IMR-90 (cell line): Measurements from ENCODE around the gene LRRC72. TPM values are rescaled to one million over a fixed set of nuclear protein-coding genes. Genes with fewer than 3 reads are reported as not detected.

Source experiments
- ATAC-seq: fragments of 200-7000 bp; cut with Tn5 transposase; 2 replicates; pipeline ENCODE4 v1.9.1; 2020; ENCODE audit warnings: low read depth, mild to moderate bottlenecking, moderate library complexity
- BruUV-seq: library from RNA; stranded (reverse); fragments of 400-500 nt; replicated peaks from 2 replicates; lab custom pipeline; 2021; lab: Mats Ljungman, UMichigan
- CTCF ChIA-PET: fragments of 300-600 bp; formaldehyde crosslinking; extraction: SDS; loops from one replicate; lab custom pipeline; 2021; ENCODE audit warnings: antibody characterized with exemption; lab: Yijun Ruan, JAX
- POLR2A ChIA-PET: fragments of 300-600 bp; sonication (Branson Sonifier 250); formaldehyde crosslinking; loops from one replicate; lab custom pipeline; 2022; ENCODE audit warnings: antibody characterized with exemption; ENCODE audit not compliant: unreplicated experiment; lab: Charles Lee
- DNase-seq: peaks from one replicate; pipeline ENCODE4 v3.0.0; 2013
- H2AFZ ChIP-seq: replicated peaks from 2 replicates; pipeline ENCODE3; 2013; ENCODE audit warnings: low read length, mild to moderate bottlenecking; ENCODE audit not compliant: poor library complexity
- H2AK5ac ChIP-seq: 2 replicates; pipeline ENCODE4 v1.6.1; 2013; ENCODE audit warnings: low read depth, low read length, inconsistent platforms
- H2AK9ac ChIP-seq: replicated peaks from 2 replicates; pipeline ENCODE3; 2013; ENCODE audit warnings: mild to moderate bottlenecking, low read depth, low read length, moderate library complexity; ENCODE audit not compliant: poor library complexity
- H2BK120ac ChIP-seq: 2 replicates; pipeline ENCODE4 v1.6.1; 2013; ENCODE audit warnings: low read depth, low read length, inconsistent platforms
- H2BK15ac ChIP-seq: 3 replicates; pipeline ENCODE4 v1.6.1; 2013; ENCODE audit warnings: low read depth, low read length, inconsistent platforms
- H2BK20ac ChIP-seq: 2 replicates; pipeline ENCODE4 v1.6.1; 2013; ENCODE audit warnings: low read depth, mild to moderate bottlenecking, inconsistent platforms, low read length, moderate library complexity
- H2BK5ac ChIP-seq: 2 replicates; pipeline ENCODE4 v1.6.1; 2013; ENCODE audit warnings: mild to moderate bottlenecking, low read depth, low read length, inconsistent platforms; ENCODE audit not compliant: poor library complexity, severe bottlenecking
- H3K14ac ChIP-seq: replicated peaks from 2 replicates; pipeline ENCODE4 v1.6.1; 2013; ENCODE audit warnings: low read depth, low read length, inconsistent platforms
- H3K18ac ChIP-seq: 2 replicates; pipeline ENCODE4 v1.6.1; 2013; ENCODE audit warnings: low read depth, low read length, control low read depth
- H3K23ac ChIP-seq: 2 replicates; pipeline ENCODE4 v1.6.1; 2013; ENCODE audit warnings: low read depth, low read length, inconsistent platforms
- H3K27ac ChIP-seq: 2 replicates; pipeline ENCODE4 v1.5.1; 2013; ENCODE audit warnings: mild to moderate bottlenecking, control low read depth, low read length; ENCODE audit not compliant: insufficient read depth
- H3K27me3 ChIP-seq: 2 replicates; pipeline ENCODE4 v1.6.1; 2013; ENCODE audit warnings: low read length; ENCODE audit not compliant: control insufficient read depth, insufficient read depth
- H3K36me3 ChIP-seq: 2 replicates; pipeline ENCODE4 v1.6.1; 2013; ENCODE audit warnings: low read length, mixed read lengths; ENCODE audit not compliant: control insufficient read depth, insufficient read depth
- H3K4ac ChIP-seq: 2 replicates; pipeline ENCODE4 v1.6.1; 2013; ENCODE audit warnings: low read depth, low read length, inconsistent platforms
- H3K4me1 ChIP-seq: 2 replicates; pipeline ENCODE4 v1.6.1; 2013; ENCODE audit warnings: low read length, mixed read lengths; ENCODE audit not compliant: control insufficient read depth, insufficient read depth
- H3K4me2 ChIP-seq: 2 replicates; pipeline ENCODE4 v1.6.1; 2013; ENCODE audit warnings: low read depth, mild to moderate bottlenecking, control low read depth, low read length, moderate library complexity
- H3K4me3 ChIP-seq: 2 replicates; pipeline ENCODE4 v1.5.1; 2013; ENCODE audit warnings: low read depth, mild to moderate bottlenecking, control low read depth, low read length, moderate library complexity; ENCODE audit not compliant: insufficient read depth
- H3K56ac ChIP-seq: 2 replicates; pipeline ENCODE4 v1.6.1; 2013; ENCODE audit warnings: low read length, inconsistent platforms; ENCODE audit not compliant: insufficient read depth; ENCODE audit errors: extremely low read depth
- H3K79me1 ChIP-seq, 2 experiments: 2 replicates each; pipeline ENCODE4 v1.6.1; 2013; ENCODE audit warnings: low read length in 2 of 2, inconsistent platforms in 1 of 2, low read depth in 1 of 2
- H3K9ac ChIP-seq: 2 replicates; pipeline ENCODE4 v1.6.1; 2013; ENCODE audit warnings: low read depth, low read length, control low read depth
- H3K9me1 ChIP-seq: 2 replicates; pipeline ENCODE4 v1.6.1; 2013; ENCODE audit warnings: low read length, inconsistent platforms; ENCODE audit not compliant: insufficient read depth
- H3K9me3 ChIP-seq: 2 replicates; pipeline ENCODE4 v1.6.1; 2013; ENCODE audit warnings: low read length; ENCODE audit not compliant: control insufficient read depth, insufficient read depth
- H4K20me1 ChIP-seq: 2 replicates; pipeline ENCODE4 v1.6.1; 2013; ENCODE audit warnings: low read length, inconsistent platforms; ENCODE audit not compliant: insufficient read depth
- H4K5ac ChIP-seq: 2 replicates; pipeline ENCODE4 v1.6.1; 2013; ENCODE audit warnings: mild to moderate bottlenecking, low read depth, low read length, control low read depth
- H4K8ac ChIP-seq, 2 experiments: 2 replicates each; pipeline ENCODE4 v1.6.1; 2013; ENCODE audit warnings: low read depth in 2 of 2, low read length in 2 of 2, control low read depth in 1 of 2, inconsistent platforms in 1 of 2
- H4K91ac ChIP-seq: 2 replicates; pipeline ENCODE4 v1.6.1; 2013; ENCODE audit warnings: low read depth, low read length, inconsistent platforms; ENCODE audit not compliant: insufficient read depth
- BHLHE40 ChIP-seq: fragments of 150-350 bp; IDR thresholded peaks from 2 replicates; pipeline ENCODE4 v1.6.1; 2016; ENCODE audit warnings: mild to moderate bottlenecking, low read depth, low read length
- CEBPB ChIP-seq: IDR thresholded peaks from 2 replicates; pipeline ENCODE4 v1.6.1; 2012; ENCODE audit warnings: low read depth, low read length, improper control_type of control experiment
- CHD1 ChIP-seq: IDR thresholded peaks from 2 replicates; pipeline ENCODE4 v1.6.1; 2012; ENCODE audit warnings: low read depth, low read length, improper control_type of control experiment
- FOS ChIP-seq: fragments of 150-350 bp; IDR thresholded peaks from 2 replicates; pipeline ENCODE4 v1.6.1; 2016; ENCODE audit warnings: low read depth, low read length
- MAFK ChIP-seq: IDR thresholded peaks from 2 replicates; pipeline ENCODE4 v1.6.1; 2012; ENCODE audit warnings: low read depth, low read length, improper control_type of control experiment
- MAZ ChIP-seq: IDR thresholded peaks from 2 replicates; pipeline ENCODE4 v1.6.1; 2012; ENCODE audit warnings: low read depth, mild to moderate bottlenecking, low read length, improper control_type of control experiment, moderate library complexity, borderline replicate concordance
- MXI1 ChIP-seq: IDR thresholded peaks from 2 replicates; pipeline ENCODE4 v1.6.1; 2012; ENCODE audit warnings: low read depth, mild to moderate bottlenecking, low read length, moderate library complexity, borderline replicate concordance
- NFE2L2 ChIP-seq: fragments of 150-350 bp; IDR thresholded peaks from 2 replicates; pipeline ENCODE4 v1.6.1; 2016; ENCODE audit warnings: low read depth, mild to moderate bottlenecking, low read length
- POLR2A ChIP-seq: IDR thresholded peaks from 2 replicates; pipeline ENCODE4 v1.6.1; 2012; ENCODE audit warnings: mild to moderate bottlenecking, low read depth, low read length
- RAD21 ChIP-seq: IDR thresholded peaks from 2 replicates; pipeline ENCODE4 v1.6.1; 2012; ENCODE audit warnings: low read length, improper control_type of control experiment
- RCOR1 ChIP-seq: IDR thresholded peaks from 2 replicates; pipeline ENCODE4 v1.6.1; 2012; ENCODE audit warnings: mild to moderate bottlenecking, low read length, improper control_type of control experiment; ENCODE audit not compliant: insufficient replicate concordance
- RFX5 ChIP-seq: IDR thresholded peaks from 2 replicates; pipeline ENCODE4 v1.8.0; 2012; ENCODE audit warnings: low read depth, mild to moderate bottlenecking, low read length, moderate library complexity
- SMC3 ChIP-seq: fragments of 150-350 bp; IDR thresholded peaks from 2 replicates; pipeline ENCODE4 v1.6.1; 2016; ENCODE audit warnings: low read depth, mild to moderate bottlenecking, antibody characterized with exemption, low read length, moderate library complexity
- USF2 ChIP-seq: fragments of 150-350 bp; IDR thresholded peaks from 2 replicates; pipeline ENCODE4 v1.6.1; 2017; ENCODE audit warnings: mild to moderate bottlenecking, antibody characterized with exemption, low read length, low read depth
- WGBS, 2 experiments: methylation state at CpG; one replicate each; pipeline versions ENCODE4 v1.1.5 to v1.1.7; 2013; ENCODE audit warnings: missing lambda C conversion rate in 2 of 2; ENCODE audit not compliant: insufficient read length in 1 of 2; ENCODE audit errors: extremely low coverage in 2 of 2; 5-methylcytosine and 5-hydroxymethylcytosine counted together
- dilution Hi-C: fragments of 300-500 bp; cut with HindIII; formaldehyde crosslinking; loops from one replicate; pipeline ENCODE4 v1.14.3; 2018; ENCODE audit warnings: low sequenced_read_pairs; ENCODE audit not compliant: unreplicated experiment
- in situ Hi-C: fragments of 300-500 bp; cut with MboI; formaldehyde crosslinking; loops from 3 replicates; pipeline ENCODE4 v1.14.3; 2019; ENCODE audit warnings: low sequenced_read_pairs, inconsistent platforms, mixed read lengths
- intact Hi-C: fragments of 100-400 bp; cut with micrococcal nuclease; formaldehyde crosslinking; loops from 2 replicates; pipeline ENCODE4 v1.10.0; 2022
- polyA plus RNA-seq, 3 experiments: library from polyadenylated mRNA; depleted of rRNA; stranded (reverse); fragments of >200 nt; gene quantifications; 2 replicates each; pipeline ENCODE4 v1.2.3, GENCODE V29; 2012; ENCODE audit warnings: low replicate concordance in 1 of 3
- total RNA-seq: library from RNA; depleted of rRNA; stranded (reverse); fragments of >200 nt; gene quantifications from 2 replicates; pipeline ENCODE4 v1.2.3, GENCODE V29; 2012
- TF ChIP-seq, protein P1 (sequence below): conservative IDR thresholded peaks from 2 replicates; pipeline ENCODE4 v1.5.1; 2012; ENCODE audit warnings: mild to moderate bottlenecking, low read depth, low read length, improper control_type of control experiment
- TF ChIP-seq, protein P2 (sequence below): fragments of 150-350 bp; IDR thresholded peaks from 2 replicates; pipeline ENCODE4 v1.6.1; 2016; ENCODE audit warnings: low read depth, mild to moderate bottlenecking, low read length, moderate library complexity, borderline replicate concordance

The LRRC72 gene
- total and polyA plus RNA-seq, 2 of the 4 experiments (the other 2 are of a cell fraction), result not detected

GRCh38 chr7:16561943-16562342 lies 35.3 kb downstream of the LRRC72 start:
- H4K91ac ChIP-seq, result no peak overlapping the region
- ChIA-PET POLR2A (no interaction called here), CTCF (no interaction called here)
- H3K14ac ChIP-seq, result no peak overlapping the region
- no peak overlapping the region for H3K9ac ChIP-seq
- no CpG with 5 or more reads among the region's 3 CpGs for WGBS, 2 experiments
- intact Hi-C loops, result loop anchor here (10.0 kb wide), 1 partner anchor 1257 kb away; no protein-coding TSS in a partner anchor
- H3K4me2 ChIP-seq, result no peak overlapping the region
- H2BK15ac ChIP-seq, result no peak overlapping the region
- H3K18ac ChIP-seq, result no peak overlapping the region
- H3K4me3 ChIP-seq, result no peak overlapping the region
- BruUV-seq, result no TSS peak
- no peak overlapping the region for H2AFZ ChIP-seq
- H2BK20ac ChIP-seq, result no peak overlapping the region
- no peak overlapping the region for H3K23ac ChIP-seq
- H3K27ac ChIP-seq, result no peak overlapping the region
- H2BK120ac ChIP-seq, result no peak overlapping the region
- H2AK5ac ChIP-seq, result no peak overlapping the region
- in situ Hi-C loops, result loop anchor here (5.0 to 25.0 kb wide), 2 partner anchors 485 to 1250 kb away; no protein-coding TSS in a partner anchor
- H2AK9ac ChIP-seq, result no peak overlapping the region
- dilution Hi-C loops, result no loop called here
- H3K79me1 ChIP-seq, result no peaks in the 10 kb centered on the region
- DNase-seq (no peak), ATAC-seq (no peak)
- H3K27me3 ChIP-seq, result no peaks in the 10 kb centered on the region
- no peaks in the 10 kb centered on the region for H4K20me1 ChIP-seq
- no peaks in the 10 kb centered on the region for H3K4me1 ChIP-seq
- H3K4ac ChIP-seq, result no peak overlapping the region
- H4K5ac ChIP-seq, result no peak overlapping the region
- TF ChIP-seq RAD21, result no peak
- TF ChIP-seq RFX5, result no peak
- TF ChIP-seq MXI1, result no peak
- TF ChIP-seq USF2, result no peak
- TF ChIP-seq, protein P1, sequence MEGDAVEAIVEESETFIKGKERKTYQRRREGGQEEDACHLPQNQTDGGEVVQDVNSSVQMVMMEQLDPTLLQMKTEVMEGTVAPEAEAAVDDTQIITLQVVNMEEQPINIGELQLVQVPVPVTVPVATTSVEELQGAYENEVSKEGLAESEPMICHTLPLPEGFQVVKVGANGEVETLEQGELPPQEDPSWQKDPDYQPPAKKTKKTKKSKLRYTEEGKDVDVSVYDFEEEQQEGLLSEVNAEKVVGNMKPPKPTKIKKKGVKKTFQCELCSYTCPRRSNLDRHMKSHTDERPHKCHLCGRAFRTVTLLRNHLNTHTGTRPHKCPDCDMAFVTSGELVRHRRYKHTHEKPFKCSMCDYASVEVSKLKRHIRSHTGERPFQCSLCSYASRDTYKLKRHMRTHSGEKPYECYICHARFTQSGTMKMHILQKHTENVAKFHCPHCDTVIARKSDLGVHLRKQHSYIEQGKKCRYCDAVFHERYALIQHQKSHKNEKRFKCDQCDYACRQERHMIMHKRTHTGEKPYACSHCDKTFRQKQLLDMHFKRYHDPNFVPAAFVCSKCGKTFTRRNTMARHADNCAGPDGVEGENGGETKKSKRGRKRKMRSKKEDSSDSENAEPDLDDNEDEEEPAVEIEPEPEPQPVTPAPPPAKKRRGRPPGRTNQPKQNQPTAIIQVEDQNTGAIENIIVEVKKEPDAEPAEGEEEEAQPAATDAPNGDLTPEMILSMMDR, result no peak
- TF ChIP-seq CHD1, result no peak
- no peak for TF ChIP-seq MAZ
- no peak for TF ChIP-seq CEBPB
- no peak for TF ChIP-seq BHLHE40
- no peak for TF ChIP-seq MAFK
- no peak for TF ChIP-seq POLR2A
- no peak for TF ChIP-seq RCOR1
- TF ChIP-seq, protein P2, sequence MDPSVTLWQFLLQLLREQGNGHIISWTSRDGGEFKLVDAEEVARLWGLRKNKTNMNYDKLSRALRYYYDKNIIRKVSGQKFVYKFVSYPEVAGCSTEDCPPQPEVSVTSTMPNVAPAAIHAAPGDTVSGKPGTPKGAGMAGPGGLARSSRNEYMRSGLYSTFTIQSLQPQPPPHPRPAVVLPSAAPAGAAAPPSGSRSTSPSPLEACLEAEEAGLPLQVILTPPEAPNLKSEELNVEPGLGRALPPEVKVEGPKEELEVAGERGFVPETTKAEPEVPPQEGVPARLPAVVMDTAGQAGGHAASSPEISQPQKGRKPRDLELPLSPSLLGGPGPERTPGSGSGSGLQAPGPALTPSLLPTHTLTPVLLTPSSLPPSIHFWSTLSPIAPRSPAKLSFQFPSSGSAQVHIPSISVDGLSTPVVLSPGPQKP, result no peak
- no peak for TF ChIP-seq SMC3
- TF ChIP-seq FOS, result no peak
- no peak for TF ChIP-seq NFE2L2
- no peak overlapping the region for H3K56ac ChIP-seq
- no peaks in the 10 kb centered on the region for H3K9me1 ChIP-seq
- H4K8ac ChIP-seq, result no peak overlapping the region
- H3K9me3 ChIP-seq, result no peaks in the 10 kb centered on the region
- H3K36me3 ChIP-seq, result no peaks in the 10 kb centered on the region
- H2BK5ac ChIP-seq, result no peak overlapping the region
